ENCODE measurements around the gene KCP.

Gene KCP

GRCh38 chr7:128865303-128865702 is 45.2 kb downstream of the KCP start:
- no peak for DNase-seq (ENCODE audit: low spot score)
- no peak for TF ChIP-seq CTCF (IDR thresholded peaks at IDR 0.05)
- no peak overlapping the region for H3K4me3 ChIP-seq
- no peak overlapping the region for H3K27ac ChIP-seq

- Histone ChIP-seq H3K27ac (peak overlapping the region; percentile 78 to 82), H3K4me3 (peak overlapping the region; percentile 89)
- DNase-seq (ENCODE audit: low spot score): no peak
- TF ChIP-seq CTCF (IDR thresholded peaks at IDR 0.05): no peak
These were observed 47.0 kb downstream of the KCP start for GRCh38 chr7:128863433-128863989.

GRCh38 chr7:128862571-128863432 is 47.7 kb downstream of the KCP start, which contains the start of gene ATP6V1F:
Gene ATP6V1F (plus strand): TSS chr7:128862856. CDS start chr7:128862905, 49 bp downstream.
- H3K4me3 ChIP-seq: peak within 1 kb of the TSS; percentile 89
- peak; percentile 98 for DNase-seq (ENCODE audit: low spot score)
- TF ChIP-seq CTCF (IDR thresholded peaks at IDR 0.05): no peak
- H3K27ac ChIP-seq: peak within 1 kb of the TSS; percentile 78 to 82

- TF ChIP-seq CTCF (IDR thresholded peaks at IDR 0.05): no peak
- no peak for DNase-seq (ENCODE audit: low spot score)
- Histone ChIP-seq H3K27ac (peak overlapping the region; percentile 29 to 78), H3K4me3 (peak overlapping the region; percentile 89)
These were observed 48.4 kb downstream of the KCP start for GRCh38 chr7:128861957-128862570.

GRCh38 chr7:128860158-128861073 is 50.1 kb downstream of the KCP start:
- no peak for TF ChIP-seq CTCF (IDR thresholded peaks at IDR 0.05)
- Histone ChIP-seq H3K4me3 (no peak overlapping the region), H3K27ac (peak overlapping the region; percentile 77 to 86)
- no peak for DNase-seq (ENCODE audit: low spot score)

All from coronary artery (tissue), 2 donors.